DOHH2 (cell line): ENCODE measurements around the gene ZNF862.

ENCODE experiments used
- H3F3A ChIP-seq: fragments of 200-600 bp; sonication (generic), shearing (Covaris generic); 2 replicates; pipeline ENCODE4 v1.6.0; 2016; ENCODE audit warnings: antibody characterized with exemption, mild to moderate bottlenecking; ENCODE audit not compliant: control insufficient read depth, insufficient read depth
- H3K27ac ChIP-seq: fragments of 200-600 bp; sonication (generic); 2 replicates; pipeline ENCODE4 v1.5.1; 2014; ENCODE audit warnings: low read depth, mild to moderate bottlenecking, low read length, moderate library complexity
- H3K27me3 ChIP-seq: fragments of 200-600 bp; sonication (generic); 2 replicates; pipeline ENCODE4 v1.6.1; 2014; ENCODE audit warnings: mild to moderate bottlenecking, low read length, mixed read lengths; ENCODE audit not compliant: control insufficient read depth
- H3K36me3 ChIP-seq: fragments of 200-600 bp; sonication (generic); 2 replicates; pipeline ENCODE4 v1.6.1; 2014; ENCODE audit warnings: mild to moderate bottlenecking, low read length, moderate library complexity, mixed read lengths; ENCODE audit not compliant: control insufficient read depth
- H3K4me1 ChIP-seq: fragments of 200-600 bp; sonication (generic); 2 replicates; pipeline ENCODE4 v1.6.1; 2014; ENCODE audit warnings: mild to moderate bottlenecking, low read length, mixed read lengths; ENCODE audit not compliant: control insufficient read depth
- H3K4me2 ChIP-seq: fragments of 200-600 bp; sonication (generic); 2 replicates; pipeline ENCODE4 v1.6.0; 2014; ENCODE audit warnings: mild to moderate bottlenecking, low read length, moderate library complexity
- H3K4me3 ChIP-seq: fragments of 200-600 bp; sonication (generic); 2 replicates; pipeline ENCODE4 v1.5.1; 2014; ENCODE audit warnings: mild to moderate bottlenecking, low read length, mixed read lengths
- H3K79me2 ChIP-seq: fragments of 200-600 bp; sonication (generic); 2 replicates; pipeline ENCODE4 v1.6.1; 2014; ENCODE audit warnings: mild to moderate bottlenecking, low read length, mixed read lengths; ENCODE audit not compliant: control insufficient read depth
- H3K9me2 ChIP-seq: fragments of 200-600 bp; sonication (generic); replicated peaks from 2 replicates; pipeline ENCODE4 v1.6.1; 2014; ENCODE audit warnings: mild to moderate bottlenecking, low read length, mixed read lengths; ENCODE audit not compliant: control insufficient read depth
- H3K9me3 ChIP-seq: fragments of 200-600 bp; sonication (generic); 2 replicates; pipeline ENCODE4 v1.6.1; 2014; ENCODE audit warnings: antibody characterized with exemption, low read length, mixed read lengths; ENCODE audit not compliant: control insufficient read depth, insufficient read depth
- H4K20me1 ChIP-seq: fragments of 200-600 bp; sonication (generic); 2 replicates; pipeline ENCODE4 v1.6.0; 2014; ENCODE audit warnings: low read depth, mild to moderate bottlenecking, antibody characterized with exemption, low read length, moderate library complexity; ENCODE audit not compliant: control insufficient read depth, insufficient read depth
- CTCF ChIP-seq: fragments of 200-600 bp; sonication (generic); IDR thresholded peaks from one replicate; pipeline ENCODE4 v1.5.1; 2014; ENCODE audit warnings: antibody characterized with exemption, mild to moderate bottlenecking, low read depth, low read length; ENCODE audit not compliant: poor library complexity, severe bottlenecking
- EZH2phosphoT487 ChIP-seq: fragments of 200-600 bp; sonication (generic); IDR thresholded peaks from 2 replicates; pipeline ENCODE4 v1.6.1; 2017; ENCODE audit warnings: borderline replicate concordance, mild to moderate bottlenecking, antibody characterized with exemption, low read length, moderate library complexity, mixed read lengths

Gene ZNF862

GRCh38 chr7:149869291-149869650 is 31.1 kb downstream of the ZNF862 start:
- Histone ChIP-seq H3F3A (peaks cover 10% of the 10 kb centered on the region; the same call in 1 of the 2 replicates), H3K79me2 (peaks cover 12% of the 10 kb centered on the region), H3K9me3 (no peaks in the 10 kb centered on the region), H3K4me2 (no peak overlapping the region), H4K20me1 (peaks cover 2% of the 10 kb centered on the region; the same call in 1 of the 2 replicates), H3K27me3 (no peaks in the 10 kb centered on the region), H3K4me3 (no peak overlapping the region), H3K9me2 (no peaks in the 10 kb centered on the region), H3K4me1 (peaks cover 33% of the 10 kb centered on the region), H3K27ac (no peak overlapping the region), H3K36me3 (peaks cover 9% of the 10 kb centered on the region)
- TF ChIP-seq CTCF (no peak), EZH2phosphoT487 (no peak)

GRCh38 chr7:149869867-149870266 is 31.7 kb downstream of the ZNF862 start:
- no peaks in the 10 kb centered on the region for H3K9me3 ChIP-seq
- H3K27ac ChIP-seq, result no peak overlapping the region
- peaks cover 39% of the 10 kb centered on the region for H3K4me1 ChIP-seq
- H3F3A ChIP-seq, result peaks cover 10% of the 10 kb centered on the region; the same call in 1 of the 2 replicates
- peaks cover 18% of the 10 kb centered on the region for H3K79me2 ChIP-seq
- no peak overlapping the region for H3K4me3 ChIP-seq
- H3K9me2 ChIP-seq, result no peaks in the 10 kb centered on the region
- peaks cover 2% of the 10 kb centered on the region; the same call in 1 of the 2 replicates for H4K20me1 ChIP-seq
- H3K4me2 ChIP-seq, result no peak overlapping the region
- peaks cover 9% of the 10 kb centered on the region for H3K36me3 ChIP-seq
- TF ChIP-seq EZH2phosphoT487 (no peak), CTCF (no peak)
- H3K27me3 ChIP-seq, result no peaks in the 10 kb centered on the region

GRCh38 chr7:149870274-149870673 is 32.1 kb downstream of the ZNF862 start:
- no peak overlapping the region for H3K4me2 ChIP-seq
- H3F3A ChIP-seq, result peaks cover 10% of the 10 kb centered on the region; the same call in 1 of the 2 replicates
- no peaks in the 10 kb centered on the region for H3K9me3 ChIP-seq
- H3K4me1 ChIP-seq, result peaks cover 43% of the 10 kb centered on the region
- H3K9me2 ChIP-seq, result no peaks in the 10 kb centered on the region
- H4K20me1 ChIP-seq, result peaks cover 2% of the 10 kb centered on the region; the same call in 1 of the 2 replicates
- peaks cover 9% of the 10 kb centered on the region for H3K36me3 ChIP-seq
- H3K27ac ChIP-seq, result no peak overlapping the region
- peaks cover 21% of the 10 kb centered on the region for H3K79me2 ChIP-seq
- TF ChIP-seq EZH2phosphoT487, result no peak
- no peak for TF ChIP-seq CTCF
- no peak overlapping the region for H3K4me3 ChIP-seq
- H3K27me3 ChIP-seq, result no peaks in the 10 kb centered on the region
